ENCODE results near the gene REEP1.

DNA sequence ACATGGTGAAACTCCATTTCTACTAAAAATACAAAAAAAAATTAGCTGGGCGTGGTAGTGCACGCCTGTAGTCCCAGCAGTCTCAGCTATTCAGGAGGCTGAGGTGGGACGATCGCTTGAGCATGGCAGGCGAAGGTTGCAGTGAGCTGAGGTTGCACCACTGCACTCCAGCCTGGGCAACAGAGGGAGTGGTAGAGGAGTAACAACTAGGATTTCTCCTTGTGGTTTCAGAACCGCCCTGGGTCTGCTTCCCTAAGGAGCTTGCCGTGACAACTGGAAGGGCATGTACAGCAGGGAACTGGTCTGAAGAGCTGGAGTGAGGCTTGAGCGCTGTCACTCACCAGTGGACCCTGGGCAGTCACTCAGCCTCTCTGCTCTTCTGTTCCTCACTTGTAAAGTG is 29.1 kb downstream of the REEP1 start:
- TF ChIP-seq, protein P1, sequence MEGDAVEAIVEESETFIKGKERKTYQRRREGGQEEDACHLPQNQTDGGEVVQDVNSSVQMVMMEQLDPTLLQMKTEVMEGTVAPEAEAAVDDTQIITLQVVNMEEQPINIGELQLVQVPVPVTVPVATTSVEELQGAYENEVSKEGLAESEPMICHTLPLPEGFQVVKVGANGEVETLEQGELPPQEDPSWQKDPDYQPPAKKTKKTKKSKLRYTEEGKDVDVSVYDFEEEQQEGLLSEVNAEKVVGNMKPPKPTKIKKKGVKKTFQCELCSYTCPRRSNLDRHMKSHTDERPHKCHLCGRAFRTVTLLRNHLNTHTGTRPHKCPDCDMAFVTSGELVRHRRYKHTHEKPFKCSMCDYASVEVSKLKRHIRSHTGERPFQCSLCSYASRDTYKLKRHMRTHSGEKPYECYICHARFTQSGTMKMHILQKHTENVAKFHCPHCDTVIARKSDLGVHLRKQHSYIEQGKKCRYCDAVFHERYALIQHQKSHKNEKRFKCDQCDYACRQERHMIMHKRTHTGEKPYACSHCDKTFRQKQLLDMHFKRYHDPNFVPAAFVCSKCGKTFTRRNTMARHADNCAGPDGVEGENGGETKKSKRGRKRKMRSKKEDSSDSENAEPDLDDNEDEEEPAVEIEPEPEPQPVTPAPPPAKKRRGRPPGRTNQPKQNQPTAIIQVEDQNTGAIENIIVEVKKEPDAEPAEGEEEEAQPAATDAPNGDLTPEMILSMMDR (IDR thresholded peaks at IDR 0.05 in 8 of 11, conservative IDR thresholded peaks at IDR 0.05 in 3 of 11), result no peak
- no peak for TF ChIP-seq POLR2A (IDR thresholded peaks at IDR 0.05)
- no peak for TF ChIP-seq POLR2AphosphoS5 (IDR thresholded peaks at IDR 0.05)
